DOHH2 (cell line): ENCODE measurements around the gene STAT5A.

ENCODE experiments used
- CTCF ChIP-seq: fragments of 200-600 bp; sonication (generic); IDR thresholded peaks from one replicate; pipeline ENCODE4 v1.5.1; 2014; ENCODE audit warnings: antibody characterized with exemption, mild to moderate bottlenecking, low read depth, low read length; ENCODE audit not compliant: poor library complexity, severe bottlenecking
- EZH2phosphoT487 ChIP-seq: fragments of 200-600 bp; sonication (generic); IDR thresholded peaks from 2 replicates; pipeline ENCODE4 v1.6.1; 2017; ENCODE audit warnings: borderline replicate concordance, mild to moderate bottlenecking, antibody characterized with exemption, low read length, moderate library complexity, mixed read lengths

GRCh38 chr17:42305543-42306384 lies 17.5 kb downstream of the STAT5A start:
- TF ChIP-seq CTCF: no peak
- no peak for TF ChIP-seq EZH2phosphoT487
